CD14-positive monocyte (primary cell): ENCODE measurements around the gene CCDC194. TPM values are rescaled to one million over a fixed set of nuclear protein-coding genes. Genes with fewer than 3 reads are reported as not detected.

Experiments used
- DNase-seq, 3 donors: peaks; one replicate each; pipeline ENCODE4 v3.0.0-alpha.2; 2011 to 2022
- H2AFZ ChIP-seq: 2 replicates; pipeline ENCODE4 v1.6.0; 2012; ENCODE audit warnings: mild to moderate bottlenecking, low read depth, low read length, inconsistent platforms; ENCODE audit not compliant: insufficient read depth, poor library complexity, severe bottlenecking
- H3K27ac ChIP-seq, 2 donors: 1 replicate in 1 of 2; 2 replicates in 1 of 2; pipeline ENCODE4 v1.5.1; 2012 to 2013; ENCODE audit warnings: low read length in 2 of 2, control low read depth in 1 of 2, inconsistent platforms in 1 of 2, low read depth in 1 of 2, mild to moderate bottlenecking in 1 of 2
- H3K27me3 ChIP-seq, 2 donors: one replicate each; pipeline versions ENCODE4 v1.6.0 to v1.6.1; 2011 to 2013; ENCODE audit warnings: low read length in 2 of 2; ENCODE audit not compliant: control insufficient read depth in 2 of 2, insufficient read depth in 2 of 2
- H3K36me3 ChIP-seq, 2 donors: replicated peaks in 1 of 2; 1 replicate in 1 of 2; 2 replicates in 1 of 2; pipeline versions ENCODE4 v1.5.1 to v1.6.1; 2012 to 2013; ENCODE audit warnings: low read length in 2 of 2, control low read depth in 1 of 2, inconsistent platforms in 1 of 2, mild to moderate bottlenecking in 1 of 2; ENCODE audit not compliant: insufficient read depth in 2 of 2, control insufficient read depth in 1 of 2
- H3K4me1 ChIP-seq, 2 donors: 1 replicate in 1 of 2; 2 replicates in 1 of 2; pipeline versions ENCODE4 v1.5.1 to v1.6.1; 2012 to 2013; ENCODE audit warnings: low read length in 2 of 2, control low read depth in 1 of 2, inconsistent platforms in 1 of 2, mild to moderate bottlenecking in 1 of 2, moderate library complexity in 1 of 2; ENCODE audit not compliant: insufficient read depth in 2 of 2, control insufficient read depth in 1 of 2
- H3K4me2 ChIP-seq: replicated peaks from 2 replicates; pipeline ENCODE3; 2012; ENCODE audit warnings: low read length, moderate library complexity, mild to moderate bottlenecking; ENCODE audit not compliant: poor library complexity, severe bottlenecking; ENCODE audit errors: extremely low read depth
- H3K4me3 ChIP-seq, 3 experiments: fragments of 200-600 bp in 1 of 3; sonication (generic) in 1 of 3; replicated peaks in 1 of 3; 1 replicate in 2 of 3; 2 replicates in 1 of 3; pipeline ENCODE4 v1.5.1; 2011 to 2013; ENCODE audit warnings: low read length in 3 of 3, mild to moderate bottlenecking in 3 of 3, control low read depth in 2 of 3, low read depth in 2 of 3, inconsistent platforms in 1 of 3, moderate library complexity in 1 of 3
- H3K79me2 ChIP-seq: 2 replicates; pipeline ENCODE4 v1.6.0; 2012; ENCODE audit warnings: mild to moderate bottlenecking, control low read depth, inconsistent platforms, low read length, moderate library complexity; ENCODE audit not compliant: insufficient read depth
- H3K9ac ChIP-seq: 2 replicates; pipeline ENCODE4 v1.6.0; 2017; ENCODE audit warnings: low read length, mild to moderate bottlenecking; ENCODE audit not compliant: insufficient read depth, poor library complexity, severe bottlenecking
- H3K9me3 ChIP-seq, 2 donors: replicated peaks in 1 of 2; 1 replicate in 1 of 2; 2 replicates in 1 of 2; pipeline versions ENCODE4 v1.5.1 to v1.6.1; 2012 to 2013; ENCODE audit warnings: low read length in 2 of 2, control low read depth in 1 of 2; ENCODE audit not compliant: control insufficient read depth in 1 of 2, insufficient read depth in 1 of 2
- H4K20me1 ChIP-seq: 2 replicates; pipeline ENCODE4 v1.6.0; 2012; ENCODE audit warnings: mild to moderate bottlenecking, low read length, control low read depth, moderate library complexity; ENCODE audit not compliant: insufficient read depth
- H3K27ac Mint-ChIP-seq, 7 donors: one replicate each; pipeline ENCODE4 v1.8.0; 2020; ENCODE audit warnings: mild to moderate bottlenecking in 7 of 7, mixed read lengths in 7 of 7, moderate library complexity in 6 of 7, inconsistent platforms in 2 of 7
- H3K27me3 Mint-ChIP-seq, 3 donors: one replicate each; pipeline ENCODE4 v1.8.0; 2021 to 2022; ENCODE audit warnings: low read depth in 3 of 3, mild to moderate bottlenecking in 3 of 3, mixed read lengths in 3 of 3, moderate library complexity in 3 of 3, inconsistent platforms in 1 of 3
- H3K36me3 Mint-ChIP-seq, 2 donors: one replicate each; pipeline ENCODE4 v1.8.0; 2020; ENCODE audit warnings: mixed read lengths in 2 of 2, inconsistent platforms in 1 of 2, mild to moderate bottlenecking in 1 of 2
- H3K4me1 Mint-ChIP-seq: one replicate; pipeline ENCODE4 v1.8.0; 2020; ENCODE audit warnings: mild to moderate bottlenecking, mixed read lengths
- H3K4me3 Mint-ChIP-seq, 2 donors: one replicate each; pipeline ENCODE4 v1.8.0; 2020; ENCODE audit warnings: mild to moderate bottlenecking in 2 of 2, mixed read lengths in 2 of 2, moderate library complexity in 1 of 2
- H3K9me3 Mint-ChIP-seq, 7 donors: one replicate each; pipeline ENCODE4 v1.8.0; 2020 to 2022; ENCODE audit warnings: mixed read lengths in 7 of 7, mild to moderate bottlenecking in 6 of 7, moderate library complexity in 6 of 7, inconsistent platforms in 2 of 7
- WGBS: methylation state at CpG from one replicate; pipeline ENCODE4 v1.1.5; 2013; ENCODE audit warnings: missing lambda C conversion rate; ENCODE audit not compliant: insufficient coverage; 5-methylcytosine and 5-hydroxymethylcytosine counted together
- intact Hi-C, 2 donors: fragments of 100-400 bp; cut with micrococcal nuclease; formaldehyde crosslinking; loops; one replicate each; pipeline versions ENCODE4 v1.15.0 to v1.15.1; 2023
- polyA plus RNA-seq, 3 donors: library from polyadenylated mRNA; depleted of rRNA in 1 of 3; unstranded in 2 of 3; stranded (reverse) in 1 of 3; fragments of 300-500 nt in 2 of 3; fragments of >200 nt in 1 of 3; fragmentation: Illumina TruSeq in 2 of 3; gene quantifications; 1 replicate in 2 of 3; 2 replicates in 1 of 3; pipeline ENCODE4 v1.2.3, GENCODE V29; 2012 to 2021
- TF ChIP-seq, protein P1 (sequence below): fragments of 200-600 bp; IDR thresholded peaks from one replicate; pipeline ENCODE4 v1.8.0; 2022; ENCODE audit warnings: antibody characterized with exemption, mild to moderate bottlenecking

CCDC194 gene
- polyA plus RNA-seq, 3 donors, result 0.52 TPM; not detected in 2

DNA sequence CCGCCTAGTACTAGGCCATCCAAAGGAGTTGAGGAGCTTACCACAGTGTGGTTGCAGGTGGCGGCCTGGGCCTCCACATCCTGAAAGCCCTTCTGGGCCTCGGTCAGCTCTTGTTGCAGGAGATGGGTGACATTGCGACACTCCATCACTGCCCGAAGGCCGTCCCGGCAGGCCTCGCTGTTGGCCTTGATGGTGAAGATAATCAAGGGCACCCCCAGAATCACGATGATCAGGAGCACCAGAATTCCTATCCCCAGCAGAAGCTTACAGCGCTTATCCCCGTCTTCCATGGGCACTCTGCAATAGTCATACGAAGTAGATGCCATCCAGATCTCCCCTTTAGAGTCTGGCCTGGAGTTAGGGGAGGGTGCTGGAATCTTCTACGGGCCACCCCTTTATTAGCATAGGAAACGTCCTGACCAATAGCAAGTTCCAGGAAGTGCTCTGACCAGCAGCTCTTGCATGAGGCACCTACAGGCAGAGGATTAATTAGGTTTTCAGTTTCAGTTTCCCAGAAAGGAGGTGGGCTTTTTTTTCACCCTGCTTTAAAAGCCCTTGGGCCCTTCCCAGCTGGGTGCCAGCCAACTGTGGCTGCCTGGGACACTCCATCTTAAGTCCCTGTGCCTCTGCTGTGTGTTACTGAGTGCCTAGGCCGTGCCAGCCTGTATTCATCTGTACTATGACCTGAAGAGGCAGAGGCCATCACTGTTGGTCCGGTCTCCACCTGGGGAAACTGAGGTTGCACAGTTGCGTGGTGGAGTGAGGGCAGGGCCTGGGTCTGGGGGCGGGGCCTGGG, 11.5 kb upstream of the CCDC194 start, which contains the start of gene BST2:
Gene BST2 (minus strand): TSS at position 381 of the 796 bp plus-strand sequence. CDS start 55 bp downstream, at position 326.
- H3K9ac ChIP-seq, result peak within 1 kb of the TSS; percentile 85
- H3K9me3 Mint-ChIP-seq, result peaks cover 0 to 2% (median 0%) of the 10 kb centered on the region in 7 donors
- TF ChIP-seq, protein P1, sequence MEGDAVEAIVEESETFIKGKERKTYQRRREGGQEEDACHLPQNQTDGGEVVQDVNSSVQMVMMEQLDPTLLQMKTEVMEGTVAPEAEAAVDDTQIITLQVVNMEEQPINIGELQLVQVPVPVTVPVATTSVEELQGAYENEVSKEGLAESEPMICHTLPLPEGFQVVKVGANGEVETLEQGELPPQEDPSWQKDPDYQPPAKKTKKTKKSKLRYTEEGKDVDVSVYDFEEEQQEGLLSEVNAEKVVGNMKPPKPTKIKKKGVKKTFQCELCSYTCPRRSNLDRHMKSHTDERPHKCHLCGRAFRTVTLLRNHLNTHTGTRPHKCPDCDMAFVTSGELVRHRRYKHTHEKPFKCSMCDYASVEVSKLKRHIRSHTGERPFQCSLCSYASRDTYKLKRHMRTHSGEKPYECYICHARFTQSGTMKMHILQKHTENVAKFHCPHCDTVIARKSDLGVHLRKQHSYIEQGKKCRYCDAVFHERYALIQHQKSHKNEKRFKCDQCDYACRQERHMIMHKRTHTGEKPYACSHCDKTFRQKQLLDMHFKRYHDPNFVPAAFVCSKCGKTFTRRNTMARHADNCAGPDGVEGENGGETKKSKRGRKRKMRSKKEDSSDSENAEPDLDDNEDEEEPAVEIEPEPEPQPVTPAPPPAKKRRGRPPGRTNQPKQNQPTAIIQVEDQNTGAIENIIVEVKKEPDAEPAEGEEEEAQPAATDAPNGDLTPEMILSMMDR, result no peak
- H3K36me3 ChIP-seq, result peaks cover 9 to 25% of the 10 kb centered on the region in 2 donors
- H3K4me2 ChIP-seq, result peak within 1 kb of the TSS; percentile 98
- WGBS, result 4% methylated on average over 11 of the region's 18 CpGs
- peaks cover 77% of the 10 kb centered on the region for H3K79me2 ChIP-seq
- H3K27me3 Mint-ChIP-seq, result peaks cover 0 to 1% (median 0%) of the 10 kb centered on the region in 3 donors
- peaks cover 13 to 34% of the 10 kb centered on the region in 2 donors for H3K36me3 Mint-ChIP-seq
- peak within 1 kb of the TSS; percentile 90 to 94 for H3K4me3 Mint-ChIP-seq
- H3K4me1 Mint-ChIP-seq, result peaks cover 46% of the 10 kb centered on the region
- DNase-seq, result peak; percentile 78 to 89 (median 88)
- peak within 1 kb of the TSS; percentile 67 to 93 (median 67) for H3K4me3 ChIP-seq
- H3K9me3 ChIP-seq, result no peaks in the 10 kb centered on the region
- intact Hi-C loops, result loop anchor here (2.0 kb wide), 2 partner anchors 13 to 15 kb away; partner anchors contain the start of gene MVB12A (in 1 of the 2)
- H3K27me3 ChIP-seq, result no peaks in the 10 kb centered on the region
- peak within 1 kb of the TSS; percentile 93 to 96 (median 96) for H3K27ac Mint-ChIP-seq
- H4K20me1 ChIP-seq, result peaks cover 30% of the 10 kb centered on the region
- H3K27ac ChIP-seq, result peak within 1 kb of the TSS; percentile 65 to 92
- peaks cover 39 to 50% of the 10 kb centered on the region in 2 donors for H3K4me1 ChIP-seq
- peak within 1 kb of the TSS; percentile 88 for H2AFZ ChIP-seq

DNA sequence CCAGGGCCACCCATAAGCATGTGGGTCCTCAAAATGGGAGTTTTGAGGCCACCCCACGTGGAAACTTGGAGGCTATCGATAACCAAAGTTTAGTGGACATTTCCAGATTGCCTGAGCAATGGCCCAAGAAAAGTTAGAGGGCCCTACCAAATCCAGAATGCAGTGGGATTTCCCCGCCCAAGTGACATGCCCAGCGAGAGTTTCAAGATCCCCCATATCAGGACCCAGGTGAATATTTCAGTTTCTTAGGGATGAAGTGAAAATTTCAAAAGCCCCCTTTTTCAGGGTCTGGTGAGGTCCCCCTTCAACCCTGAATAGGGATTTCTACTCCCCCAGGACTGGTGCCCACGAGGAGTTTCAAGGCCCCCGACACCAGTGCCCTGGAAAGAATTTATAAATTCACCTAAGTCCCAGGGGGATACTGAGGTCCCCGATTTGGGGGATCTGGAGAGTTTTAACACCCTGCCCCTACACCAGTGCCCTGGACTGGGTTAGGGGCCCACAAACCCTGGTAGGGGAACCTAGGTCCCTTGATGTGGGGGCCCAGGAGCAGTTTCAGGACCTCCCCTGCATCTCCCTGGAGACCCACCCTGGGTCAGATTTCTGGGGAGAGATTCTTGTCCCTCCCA, 10.7 kb upstream of the CCDC194 start:
- peaks cover 0 to 1% (median 0%) of the 10 kb centered on the region in 3 donors for H3K27me3 Mint-ChIP-seq
- Histone ChIP-seq H3K27ac (peak overlapping the region; percentile 65 to 92), H3K4me3 (peak overlapping the region; percentile 67 to 93 (median 67)), H3K79me2 (peaks cover 72% of the 10 kb centered on the region), H3K36me3 (peaks cover 15 to 27% of the 10 kb centered on the region in 2 donors), H4K20me1 (peaks cover 31% of the 10 kb centered on the region), H3K27me3 (no peaks in the 10 kb centered on the region), H3K4me2 (peak overlapping the region; percentile 98), H3K9ac (peak overlapping the region; percentile 85), H3K4me1 (peaks cover 39 to 50% of the 10 kb centered on the region in 2 donors), H2AFZ (peak overlapping the region; percentile 88), H3K9me3 (no peaks in the 10 kb centered on the region)
- 35% methylated on average over 2 of the region's 7 CpGs for WGBS
- H3K36me3 Mint-ChIP-seq, result peaks cover 19 to 38% of the 10 kb centered on the region in 2 donors
- TF ChIP-seq, protein P1, result no peak
- peaks cover 0 to 3% (median 0%) of the 10 kb centered on the region in 7 donors for H3K9me3 Mint-ChIP-seq
- H3K4me3 Mint-ChIP-seq, result peak overlapping the region; percentile 90 to 94
- DNase-seq, result no peak
- intact Hi-C loops, result loop anchor here in 1 of 2 donors (2.0 kb wide), 1 partner anchor 14 kb away; no protein-coding TSS in a partner anchor
- peaks cover 46% of the 10 kb centered on the region for H3K4me1 Mint-ChIP-seq
- H3K27ac Mint-ChIP-seq, result peak overlapping the region; percentile 93 to 96 (median 96)
